NB4 (cell line): ENCODE results near the gene UVRAG.

Source experiments
- DNase-seq: peaks from one replicate; pipeline ENCODE4 v3.0.0; 2010; ENCODE audit warnings: low read depth
- H3K4me3 ChIP-seq: one replicate; pipeline ENCODE4 v1.5.1; 2011; ENCODE audit warnings: mild to moderate bottlenecking, low read depth, low read length, moderate library complexity
- CTCF ChIP-seq: IDR thresholded peaks from one replicate; pipeline ENCODE4 v1.5.1; 2012; ENCODE audit warnings: low read depth, low read length
- MYC ChIP-seq: IDR thresholded peaks from 2 replicates; pipeline ENCODE4 v1.6.1; 2011; ENCODE audit warnings: low read depth, low read length
- POLR2A ChIP-seq: IDR thresholded peaks from 2 replicates; pipeline ENCODE4 v1.6.1; 2011; ENCODE audit warnings: mild to moderate bottlenecking; ENCODE audit not compliant: insufficient read length; ENCODE audit errors: extremely low read depth
- TF ChIP-seq, protein P1 (sequence below): IDR thresholded peaks from 2 replicates; pipeline ENCODE4 v1.6.1; 2011; ENCODE audit warnings: low read depth, low read length

Gene UVRAG

GRCh38 chr11:75813622-75814039 is 1.4 kb upstream of the UVRAG start:
- H3K4me3 ChIP-seq = no peak overlapping the region

GRCh38 chr11:75814363-75814676 is 690 bp upstream of the UVRAG start:
- peak overlapping the region; percentile 75 for H3K4me3 ChIP-seq
- no peak for DNase-seq

More at GRCh38 chr11:75813622-75814039, 1.4 kb upstream of the UVRAG start:
- DNase-seq = no peak
- TF ChIP-seq POLR2A (no peak), CTCF (no peak), MYC (no peak)
- TF ChIP-seq, protein P1, sequence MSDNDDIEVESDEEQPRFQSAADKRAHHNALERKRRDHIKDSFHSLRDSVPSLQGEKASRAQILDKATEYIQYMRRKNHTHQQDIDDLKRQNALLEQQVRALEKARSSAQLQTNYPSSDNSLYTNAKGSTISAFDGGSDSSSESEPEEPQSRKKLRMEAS = no peak

DNA sequence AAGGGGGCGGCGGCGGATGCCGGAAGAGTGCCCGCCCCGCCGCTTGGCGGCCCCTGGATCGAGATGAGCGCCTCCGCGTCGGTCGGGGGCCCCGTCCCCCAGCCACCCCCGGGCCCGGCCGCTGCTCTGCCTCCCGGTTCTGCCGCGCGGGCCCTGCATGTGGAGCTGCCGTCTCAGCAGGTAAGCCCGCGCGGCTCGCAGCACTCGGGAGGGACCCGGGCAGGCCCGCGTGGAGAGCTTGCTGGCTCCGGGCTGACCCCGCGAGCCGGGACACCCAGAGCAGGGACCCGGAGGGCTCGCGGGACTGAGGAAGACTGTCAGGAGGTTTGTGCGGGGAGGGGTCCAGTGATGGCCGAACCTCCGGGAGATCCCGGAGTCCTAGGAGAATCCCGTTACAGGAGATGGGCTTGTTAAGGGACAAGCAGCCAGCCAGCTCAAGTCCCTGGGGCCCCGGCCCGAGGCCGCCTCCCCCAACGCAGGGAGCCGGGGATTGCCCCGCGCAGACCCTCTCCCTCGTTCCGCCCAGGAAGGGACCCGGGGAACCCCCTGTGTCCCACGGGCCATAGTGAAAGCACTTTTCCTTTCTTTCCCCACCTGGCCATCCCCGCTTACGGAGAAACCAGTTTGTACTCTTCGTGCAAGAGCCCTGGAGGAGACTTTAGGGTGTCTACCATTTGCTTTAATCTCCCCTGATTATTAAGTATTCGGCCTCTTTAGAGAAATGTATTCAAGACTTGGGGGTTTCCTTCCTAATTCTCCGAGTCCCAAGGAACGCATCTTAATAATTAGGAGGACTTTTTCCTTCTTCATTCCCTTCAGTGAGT is 547 bp downstream of the UVRAG start:
- peak overlapping the region; percentile 75 for H3K4me3 ChIP-seq
- DNase-seq = peak; percentile 64
- TF ChIP-seq, protein P1 = no peak
- TF ChIP-seq CTCF (no peak), POLR2A (no peak), MYC (no peak)

More at GRCh38 chr11:75814363-75814676, 690 bp upstream of the UVRAG start:
- TF ChIP-seq CTCF (no peak), MYC (no peak), POLR2A (no peak)
- TF ChIP-seq, protein P1 = no peak

- peak; percentile 77 for DNase-seq
- peak overlapping the region; percentile 75 for H3K4me3 ChIP-seq
- TF ChIP-seq POLR2A (no peak), MYC (peak; percentile 65), CTCF (no peak)
- TF ChIP-seq, protein P1 = peak; percentile 88
Observed at GRCh38 chr11:75816561-75817239, 1.7 kb downstream of the UVRAG start.

GRCh38 chr11:75820645-75821044 is 5.6 kb downstream of the UVRAG start:
- no peak overlapping the region for H3K4me3 ChIP-seq
- TF ChIP-seq MYC (no peak), POLR2A (no peak), CTCF (no peak)
- TF ChIP-seq, protein P1 = no peak
- DNase-seq = peak; percentile 39
